Measurements from ENCODE around the gene CORO1C.

CORO1C gene

DNA sequence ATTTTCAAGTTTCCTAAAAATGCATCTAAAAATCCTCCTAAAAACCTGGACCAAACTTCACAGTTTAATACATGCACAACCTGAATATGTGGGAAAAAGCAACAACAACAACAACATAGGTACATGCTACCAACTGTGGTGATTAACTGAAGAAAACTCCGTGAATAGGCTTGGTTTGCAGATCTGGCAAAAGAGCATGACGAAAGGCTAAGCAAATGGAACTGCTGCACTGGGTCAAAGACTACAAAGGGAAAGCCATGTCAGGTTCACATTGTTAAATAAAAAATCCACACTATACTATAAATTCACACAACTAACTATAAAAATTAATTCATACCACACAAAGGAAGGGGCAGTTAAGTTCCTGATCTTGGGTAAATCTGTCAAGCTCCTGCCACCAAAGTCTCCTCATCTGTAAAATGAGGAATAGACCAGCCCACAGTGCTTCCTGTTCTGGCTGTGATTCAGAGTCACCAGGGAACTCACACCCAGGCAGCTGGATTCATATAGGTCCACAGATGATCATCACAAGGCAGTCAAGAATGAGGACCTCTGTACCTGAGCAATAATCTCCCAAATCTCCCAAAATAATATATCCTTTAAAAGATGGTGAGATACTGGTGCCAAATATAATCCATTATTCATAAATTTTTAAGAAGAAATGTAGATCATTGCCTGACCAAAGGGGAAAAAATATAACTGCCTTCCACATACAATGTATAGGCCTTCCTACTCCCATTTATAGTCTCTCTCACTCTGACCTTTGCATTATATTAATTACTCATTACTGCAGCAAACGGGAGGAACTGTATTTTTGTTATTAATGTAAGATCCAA is 7.0 kb downstream of the CORO1C start:
- ATAC-seq (peak; percentile 90), DNase-seq (no peak)
- no peak overlapping the region for H3K4me3 Mint-ChIP-seq
- peaks cover 55% of the 10 kb centered on the region for H3K4me1 Mint-ChIP-seq
- peak overlapping the region; percentile 47 for H3K27ac Mint-ChIP-seq
- peaks cover 4% of the 10 kb centered on the region for H3K36me3 Mint-ChIP-seq (ENCODE audit: low read depth)
- no peaks in the 10 kb centered on the region for H3K9me3 Mint-ChIP-seq
- no peaks in the 10 kb centered on the region for H3K27me3 Mint-ChIP-seq

DNA sequence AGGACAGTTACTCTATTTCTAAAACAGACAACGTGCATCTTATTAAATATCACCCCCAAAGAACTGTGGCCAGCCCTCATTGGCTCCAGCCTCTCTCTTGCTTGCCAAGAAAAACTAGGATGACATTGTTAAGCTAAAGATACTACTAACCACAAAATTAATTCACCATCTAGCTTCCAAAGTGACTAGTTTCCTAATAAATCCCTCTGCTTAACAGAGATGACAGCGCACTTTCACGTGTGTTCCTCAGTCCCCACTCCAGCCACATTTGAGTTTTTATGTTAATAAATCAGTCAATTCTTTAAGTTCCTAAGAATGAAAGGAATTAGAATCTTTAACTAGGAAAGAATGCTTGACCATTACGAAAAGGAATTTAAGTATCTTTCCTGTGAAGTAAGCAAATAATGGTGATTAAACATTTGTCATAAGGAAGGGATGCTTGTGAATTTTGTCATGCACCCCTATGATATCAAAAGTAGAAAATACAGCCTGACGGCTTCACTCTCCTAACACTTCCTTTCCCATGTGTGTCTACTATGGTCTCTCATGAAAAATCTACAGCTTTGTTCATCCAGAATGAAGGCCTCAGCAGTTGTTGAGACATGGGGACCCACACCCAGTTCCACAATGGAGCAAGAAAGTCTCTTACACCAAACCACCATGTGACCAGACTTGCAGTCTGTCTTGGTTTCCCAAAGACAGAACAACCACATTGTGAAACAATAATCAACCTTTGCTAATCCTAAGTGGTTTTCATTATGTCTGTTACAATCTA is 8.1 kb downstream of the CORO1C start:
- Mint-ChIP-seq H3K36me3 (ENCODE audit: low read depth) (peaks cover 4% of the 10 kb centered on the region), H3K27me3 (no peaks in the 10 kb centered on the region), H3K9me3 (no peaks in the 10 kb centered on the region), H3K4me1 (peaks cover 45% of the 10 kb centered on the region), H3K27ac (no peak overlapping the region), H3K4me3 (no peak overlapping the region)
- ATAC-seq (peak; percentile 53), DNase-seq (no peak)

DNA sequence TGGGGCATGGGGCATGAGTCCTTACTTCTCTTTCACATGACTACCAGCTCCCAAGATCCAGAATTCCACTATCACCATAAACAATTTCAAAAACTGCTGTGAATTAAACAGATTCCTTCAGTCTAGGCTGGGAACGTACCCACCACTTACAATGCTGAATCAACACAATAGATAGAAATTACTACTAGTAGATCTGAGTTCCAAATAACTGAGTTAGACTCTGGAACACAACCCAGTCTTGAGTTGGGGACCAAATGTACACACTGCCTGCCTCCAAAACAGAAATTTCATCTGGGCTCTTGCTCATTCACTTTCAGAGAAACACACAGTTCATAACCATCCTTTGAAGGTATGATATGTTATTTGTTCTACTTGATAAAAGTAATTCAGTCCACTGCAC is 8.9 kb downstream of the CORO1C start:
- Mint-ChIP-seq H3K27ac (no peak overlapping the region), H3K4me3 (no peak overlapping the region), H3K9me3 (no peaks in the 10 kb centered on the region), H3K4me1 (peaks cover 45% of the 10 kb centered on the region), H3K27me3 (no peaks in the 10 kb centered on the region), H3K36me3 (ENCODE audit: low read depth) (peaks cover 4% of the 10 kb centered on the region)
- no peak for ATAC-seq
- no peak for DNase-seq

DNA sequence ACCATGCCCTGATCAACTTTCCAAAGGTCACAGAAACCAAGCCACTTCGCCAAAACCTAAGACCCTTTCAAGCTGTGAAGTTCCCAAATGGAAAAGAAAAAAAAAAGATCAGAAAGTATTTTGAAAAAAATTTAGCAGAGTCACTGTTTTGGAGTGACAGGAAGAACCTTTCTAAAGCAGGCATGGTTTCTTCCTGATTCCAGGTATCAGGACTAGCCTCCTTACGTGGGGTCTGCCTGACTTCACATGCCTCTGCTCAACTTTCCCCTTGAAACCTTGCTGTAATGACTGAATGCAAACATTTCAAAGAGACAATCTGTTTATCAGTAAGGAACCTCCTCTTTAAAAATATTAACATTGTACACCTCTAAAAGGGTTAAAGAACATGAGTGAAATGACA is 9.5 kb downstream of the CORO1C start:
- no peaks in the 10 kb centered on the region for H3K9me3 Mint-ChIP-seq
- H3K27me3 Mint-ChIP-seq: no peaks in the 10 kb centered on the region
- DNase-seq: no peak
- H3K36me3 Mint-ChIP-seq (ENCODE audit: low read depth): peaks cover 7% of the 10 kb centered on the region
- H3K4me3 Mint-ChIP-seq: no peak overlapping the region
- no peak overlapping the region for H3K27ac Mint-ChIP-seq
- peaks cover 45% of the 10 kb centered on the region for H3K4me1 Mint-ChIP-seq
- ATAC-seq: no peak

DNA sequence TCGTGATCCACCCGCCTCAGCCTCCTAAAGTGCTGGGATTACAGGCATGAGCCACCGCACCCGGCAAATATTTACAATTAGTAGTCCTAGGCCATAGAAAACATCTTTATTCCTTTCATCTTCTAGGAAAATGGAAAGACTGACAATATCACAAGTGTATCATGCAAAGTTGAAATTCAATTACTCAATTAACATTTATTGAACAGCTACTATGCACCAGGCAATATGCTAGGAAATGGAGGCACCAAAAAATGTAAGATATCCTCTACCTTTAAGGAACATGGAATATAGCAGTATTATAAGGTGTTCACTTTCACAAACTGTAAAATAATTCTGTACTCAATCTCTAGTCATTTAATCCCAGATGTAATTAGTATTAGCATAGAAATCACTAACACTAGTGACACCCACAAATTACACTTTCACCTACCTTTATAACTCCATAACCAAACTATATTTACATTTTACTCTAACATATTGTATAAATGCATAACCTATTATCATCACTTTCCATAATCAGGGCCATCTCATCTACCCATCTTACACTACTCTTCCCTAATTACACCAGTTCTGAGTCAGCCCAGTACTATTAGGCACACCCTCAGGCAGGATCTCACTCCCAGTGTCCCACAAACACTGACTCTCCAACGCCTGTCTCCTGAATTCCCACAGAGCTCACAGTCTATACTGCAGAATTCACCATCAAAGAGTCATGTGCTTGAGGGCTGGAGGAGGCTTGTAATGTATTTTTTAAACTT is 10.4 kb downstream of the CORO1C start:
- no peak for ATAC-seq
- peaks cover 45% of the 10 kb centered on the region for H3K4me1 Mint-ChIP-seq

DNA sequence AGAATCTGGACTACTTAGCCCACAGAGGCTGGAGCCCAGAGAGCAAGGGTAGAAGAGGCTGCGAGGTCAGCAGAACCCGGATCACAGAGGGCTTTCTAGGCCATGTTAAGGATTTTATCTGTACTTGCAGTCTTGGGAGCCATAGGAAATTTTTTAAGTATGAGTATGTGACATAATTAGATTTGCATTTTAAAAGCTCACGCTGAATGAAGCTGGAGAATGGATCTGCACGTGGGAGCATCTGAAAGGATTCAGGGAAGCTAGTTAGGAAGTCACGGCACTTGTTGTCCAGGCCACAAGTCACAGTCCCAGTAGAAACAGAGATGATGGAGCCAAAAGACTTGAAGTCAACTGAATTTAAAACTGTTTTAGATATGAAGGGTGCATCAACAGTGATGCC is 14.1 kb downstream of the CORO1C start:
- peaks cover 24% of the 10 kb centered on the region for H3K4me1 Mint-ChIP-seq
- no peak overlapping the region for H3K27ac Mint-ChIP-seq

More for the DNA sequence above, 10.4 kb downstream of the CORO1C start:
- no peak overlapping the region for H3K4me3 Mint-ChIP-seq
- H3K36me3 Mint-ChIP-seq (ENCODE audit: low read depth): peaks cover 9% of the 10 kb centered on the region
- DNase-seq: no peak
- H3K27me3 Mint-ChIP-seq: no peaks in the 10 kb centered on the region
- H3K27ac Mint-ChIP-seq: no peak overlapping the region
- H3K9me3 Mint-ChIP-seq: no peaks in the 10 kb centered on the region

DNA sequence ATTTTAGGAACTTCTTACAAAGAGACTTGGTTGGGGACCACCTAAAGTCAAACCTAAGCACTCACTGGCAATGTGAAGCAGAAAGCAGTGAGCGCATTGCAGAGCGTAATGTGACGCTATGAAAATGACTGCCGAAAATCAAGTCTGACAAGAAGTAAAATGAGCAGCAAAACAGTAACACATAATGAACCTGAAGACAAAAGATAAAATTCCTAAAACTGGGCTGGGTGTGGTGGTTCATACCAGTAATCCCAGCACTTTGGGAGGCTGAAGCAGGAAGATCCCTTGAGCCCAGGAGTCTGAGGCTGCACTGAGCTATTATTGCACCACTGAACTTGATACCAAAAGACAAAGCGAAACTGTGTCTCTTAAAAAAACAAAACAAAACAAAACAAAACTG is 16.5 kb downstream of the CORO1C start:
- H3K9me3 Mint-ChIP-seq: no peaks in the 10 kb centered on the region
- no peaks in the 10 kb centered on the region for H3K27me3 Mint-ChIP-seq
- peaks cover 17% of the 10 kb centered on the region for H3K4me1 Mint-ChIP-seq
- peaks cover 5% of the 10 kb centered on the region for H3K36me3 Mint-ChIP-seq (ENCODE audit: low read depth)
- H3K4me3 Mint-ChIP-seq: no peak overlapping the region
- DNase-seq (no peak), ATAC-seq (no peak)
- H3K27ac Mint-ChIP-seq: no peak overlapping the region

More for the DNA sequence above, 14.1 kb downstream of the CORO1C start:
- Mint-ChIP-seq H3K9me3 (no peaks in the 10 kb centered on the region), H3K4me3 (no peak overlapping the region), H3K36me3 (ENCODE audit: low read depth) (peaks cover 5% of the 10 kb centered on the region), H3K27me3 (no peaks in the 10 kb centered on the region)
- DNase-seq: no peak
- ATAC-seq: no peak

DNA sequence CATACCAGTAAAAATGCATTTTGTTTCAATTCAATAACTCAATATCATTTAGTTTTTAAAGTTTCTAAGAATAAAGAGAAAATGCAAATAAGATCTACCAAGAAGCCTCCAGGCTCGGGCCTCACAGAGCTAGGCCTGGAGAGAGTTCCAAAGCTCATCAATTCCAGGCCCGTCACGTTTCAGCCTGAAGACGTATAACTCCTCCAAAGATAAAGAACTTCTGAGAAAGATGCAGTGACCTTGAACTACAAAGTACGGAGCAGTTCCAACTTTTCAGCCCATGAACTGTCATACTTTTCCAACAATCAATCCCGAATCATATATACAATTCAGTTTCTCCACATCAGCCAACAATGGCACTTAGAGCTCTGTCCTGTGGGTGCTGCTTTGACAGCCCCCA is 17.8 kb downstream of the CORO1C start:
- no peaks in the 10 kb centered on the region for H3K9me3 Mint-ChIP-seq
- no peak for ATAC-seq
- peaks cover 17% of the 10 kb centered on the region for H3K4me1 Mint-ChIP-seq
- DNase-seq: no peak
- no peak overlapping the region for H3K27ac Mint-ChIP-seq
- no peak overlapping the region for H3K4me3 Mint-ChIP-seq
- H3K27me3 Mint-ChIP-seq: no peaks in the 10 kb centered on the region
- peaks cover 5% of the 10 kb centered on the region for H3K36me3 Mint-ChIP-seq (ENCODE audit: low read depth)

DNA sequence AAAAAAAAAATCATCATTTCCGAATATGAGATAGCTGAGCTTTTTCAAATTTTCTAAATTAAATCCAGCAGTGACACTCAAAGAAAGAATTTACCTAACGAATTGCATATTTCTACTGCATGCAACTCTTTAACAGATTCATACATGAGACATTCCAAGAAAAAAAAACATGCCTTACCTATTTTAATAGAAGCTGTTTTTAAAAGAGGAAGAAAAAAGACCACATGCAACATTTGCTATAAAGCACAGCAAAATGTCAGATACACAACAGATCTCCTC is 18.5 kb downstream of the CORO1C start:
- H3K27me3 Mint-ChIP-seq: no peaks in the 10 kb centered on the region
- no peak for ATAC-seq

DNA sequence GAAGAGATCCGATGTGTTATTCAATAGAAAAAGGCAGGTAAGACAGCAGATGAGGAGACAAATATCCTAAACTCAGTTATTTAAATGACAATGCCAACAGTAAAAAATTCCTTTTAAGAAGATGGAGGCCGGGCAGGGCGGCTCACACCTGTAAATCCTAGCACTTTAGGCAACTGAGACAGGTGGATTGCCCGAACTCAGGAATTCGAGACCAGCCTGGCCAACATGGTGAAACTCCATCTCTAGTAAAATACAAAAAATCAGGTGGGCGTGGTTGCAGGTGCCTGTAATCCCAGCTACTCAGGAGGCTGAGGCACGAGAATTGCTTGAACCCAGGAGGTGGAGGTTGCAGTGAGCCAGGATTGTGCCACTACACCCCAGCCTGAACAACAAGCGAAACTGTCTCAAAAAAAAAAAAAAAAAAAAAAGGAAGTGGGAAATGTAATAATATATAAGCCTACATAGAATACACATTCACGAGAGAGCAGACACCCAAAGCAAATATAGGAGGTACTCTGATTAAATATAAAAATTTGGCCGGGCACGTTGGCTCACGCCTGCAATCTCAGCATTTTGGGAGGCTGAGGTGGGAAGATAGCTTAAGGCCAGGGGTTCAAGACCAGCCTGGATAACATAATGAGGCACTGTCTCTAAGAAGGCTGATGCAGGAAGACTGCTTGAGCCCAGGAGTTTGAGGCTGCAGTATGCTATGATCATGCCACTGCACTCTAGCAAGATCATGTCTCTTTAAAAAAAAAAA is 19.0 kb downstream of the CORO1C start:
- H3K27me3 Mint-ChIP-seq: no peaks in the 10 kb centered on the region
- no peak overlapping the region for H3K27ac Mint-ChIP-seq
- H3K4me1 Mint-ChIP-seq: peaks cover 17% of the 10 kb centered on the region
- DNase-seq: no peak
- ATAC-seq: no peak
- peaks cover 4% of the 10 kb centered on the region for H3K36me3 Mint-ChIP-seq (ENCODE audit: low read depth)
- H3K4me3 Mint-ChIP-seq: no peak overlapping the region
- H3K9me3 Mint-ChIP-seq: no peaks in the 10 kb centered on the region

More for the DNA sequence above, 18.5 kb downstream of the CORO1C start:
- Mint-ChIP-seq H3K4me3 (no peak overlapping the region), H3K4me1 (peaks cover 17% of the 10 kb centered on the region), H3K36me3 (ENCODE audit: low read depth) (peaks cover 5% of the 10 kb centered on the region), H3K27ac (no peak overlapping the region), H3K9me3 (no peaks in the 10 kb centered on the region)
- DNase-seq: no peak

DNA sequence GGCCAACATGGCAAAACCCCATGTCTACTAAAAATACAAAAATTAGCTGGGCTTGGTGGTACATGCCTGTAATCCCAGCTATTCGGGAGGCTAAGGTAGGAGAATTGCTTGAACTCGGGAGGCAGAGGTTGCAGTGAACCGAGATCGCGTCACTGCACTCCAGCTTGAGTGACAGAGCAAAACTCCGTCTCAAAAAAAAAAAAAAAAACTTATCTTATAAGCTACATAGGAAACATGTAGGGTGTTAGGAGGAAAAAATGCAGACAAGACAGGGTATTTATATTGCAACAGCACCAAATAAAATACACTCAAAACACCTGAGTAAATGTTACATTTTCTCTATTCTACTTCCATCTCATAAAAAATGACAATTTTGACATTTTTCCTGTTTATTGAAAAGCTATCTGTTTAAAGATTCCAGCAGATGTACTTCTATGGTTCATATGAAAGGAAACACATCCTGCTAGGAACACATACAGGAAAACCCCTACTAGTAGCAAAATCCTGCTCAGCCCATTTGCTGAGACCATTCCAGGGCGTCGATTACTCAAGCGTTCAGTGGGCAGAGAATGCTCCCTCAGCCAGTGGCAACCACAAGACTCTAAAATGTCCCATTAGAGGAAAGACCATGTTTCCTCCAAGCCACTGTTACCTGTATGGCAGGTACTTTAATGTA is 19.7 kb downstream of the CORO1C start:
- Mint-ChIP-seq H3K4me1 (peaks cover 17% of the 10 kb centered on the region), H3K9me3 (no peaks in the 10 kb centered on the region), H3K27me3 (no peaks in the 10 kb centered on the region), H3K27ac (no peak overlapping the region), H3K36me3 (ENCODE audit: low read depth) (no peaks in the 10 kb centered on the region), H3K4me3 (no peak overlapping the region)
- DNase-seq (no peak), ATAC-seq (no peak)

DNA sequence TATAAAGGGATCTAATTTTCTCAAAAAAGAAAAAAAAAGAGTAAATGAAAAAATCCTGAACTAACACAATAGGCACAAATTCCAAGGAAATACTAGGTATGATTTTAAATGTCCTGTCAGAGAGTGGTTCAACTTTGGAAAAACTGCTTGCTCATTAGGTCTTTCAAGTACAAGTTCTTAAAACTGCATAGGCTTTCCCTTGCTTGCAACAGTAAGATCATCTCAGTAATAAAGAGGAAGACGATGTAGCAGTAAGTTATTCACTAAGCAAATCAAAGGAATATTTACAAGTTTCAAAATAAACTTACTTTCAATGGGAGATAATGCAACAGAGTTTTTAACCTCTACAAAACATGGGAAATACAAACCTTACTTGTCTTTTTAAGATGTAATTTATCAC is 21.6 kb downstream of the CORO1C start:
- ATAC-seq: no peak
- Mint-ChIP-seq H3K27ac (no peak overlapping the region), H3K4me3 (no peak overlapping the region), H3K27me3 (no peaks in the 10 kb centered on the region), H3K4me1 (peaks cover 13% of the 10 kb centered on the region), H3K36me3 (ENCODE audit: low read depth) (no peaks in the 10 kb centered on the region), H3K9me3 (no peaks in the 10 kb centered on the region)
- no peak for DNase-seq

DNA sequence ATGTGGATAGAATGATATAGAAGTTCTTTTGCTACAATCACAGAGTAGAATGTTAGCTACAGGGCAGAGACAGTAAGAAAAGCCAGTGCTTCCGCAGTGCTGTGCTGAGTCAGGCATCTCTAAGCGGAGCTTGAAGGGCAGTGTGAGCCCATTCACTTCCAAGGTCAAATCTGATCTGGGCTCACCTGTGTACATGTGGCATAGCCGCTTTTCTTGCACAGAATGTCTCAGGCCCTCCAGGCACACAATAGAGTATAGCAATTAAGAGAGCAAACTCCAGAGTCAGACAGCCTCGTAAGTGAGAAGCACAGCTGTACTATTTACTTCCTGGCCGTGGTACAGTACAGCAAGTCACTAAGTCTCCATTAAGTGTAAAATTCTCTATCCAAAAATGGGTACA is 26.8 kb downstream of the CORO1C start:
- Mint-ChIP-seq H3K4me1 (peaks cover 15% of the 10 kb centered on the region), H3K9me3 (no peaks in the 10 kb centered on the region), H3K36me3 (ENCODE audit: low read depth) (peaks cover 16% of the 10 kb centered on the region), H3K27me3 (no peaks in the 10 kb centered on the region), H3K27ac (no peak overlapping the region), H3K4me3 (no peak overlapping the region)
- DNase-seq (no peak), ATAC-seq (no peak)
